D721Med (cell line): ENCODE measurements around the gene ASB18.

Source experiments
- DNase-seq: peaks from one replicate; pipeline ENCODE4 v3.0.0; 2011; ENCODE audit warnings: low spot score; ENCODE audit not compliant: insufficient read length
- FAIRE-seq: peaks from 2 replicates; lab custom pipeline; 2011; peaks lifted over from hg19 to GRCh38; lab: Jason Lieb, UNC
- TF ChIP-seq, protein P1 (sequence below): IDR thresholded peaks from 2 replicates; pipeline ENCODE4 v1.5.1; 2012; ENCODE audit warnings: mild to moderate bottlenecking, control low read depth; ENCODE audit not compliant: insufficient read depth; ENCODE audit errors: missing control alignments

The ASB18 gene

GRCh38 chr2:236242057-236242495, 22.1 kb downstream of the ASB18 start:
- DNase-seq (no peak), FAIRE-seq (no peak)
- TF ChIP-seq, protein P1, sequence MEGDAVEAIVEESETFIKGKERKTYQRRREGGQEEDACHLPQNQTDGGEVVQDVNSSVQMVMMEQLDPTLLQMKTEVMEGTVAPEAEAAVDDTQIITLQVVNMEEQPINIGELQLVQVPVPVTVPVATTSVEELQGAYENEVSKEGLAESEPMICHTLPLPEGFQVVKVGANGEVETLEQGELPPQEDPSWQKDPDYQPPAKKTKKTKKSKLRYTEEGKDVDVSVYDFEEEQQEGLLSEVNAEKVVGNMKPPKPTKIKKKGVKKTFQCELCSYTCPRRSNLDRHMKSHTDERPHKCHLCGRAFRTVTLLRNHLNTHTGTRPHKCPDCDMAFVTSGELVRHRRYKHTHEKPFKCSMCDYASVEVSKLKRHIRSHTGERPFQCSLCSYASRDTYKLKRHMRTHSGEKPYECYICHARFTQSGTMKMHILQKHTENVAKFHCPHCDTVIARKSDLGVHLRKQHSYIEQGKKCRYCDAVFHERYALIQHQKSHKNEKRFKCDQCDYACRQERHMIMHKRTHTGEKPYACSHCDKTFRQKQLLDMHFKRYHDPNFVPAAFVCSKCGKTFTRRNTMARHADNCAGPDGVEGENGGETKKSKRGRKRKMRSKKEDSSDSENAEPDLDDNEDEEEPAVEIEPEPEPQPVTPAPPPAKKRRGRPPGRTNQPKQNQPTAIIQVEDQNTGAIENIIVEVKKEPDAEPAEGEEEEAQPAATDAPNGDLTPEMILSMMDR, result no peak

DNA sequence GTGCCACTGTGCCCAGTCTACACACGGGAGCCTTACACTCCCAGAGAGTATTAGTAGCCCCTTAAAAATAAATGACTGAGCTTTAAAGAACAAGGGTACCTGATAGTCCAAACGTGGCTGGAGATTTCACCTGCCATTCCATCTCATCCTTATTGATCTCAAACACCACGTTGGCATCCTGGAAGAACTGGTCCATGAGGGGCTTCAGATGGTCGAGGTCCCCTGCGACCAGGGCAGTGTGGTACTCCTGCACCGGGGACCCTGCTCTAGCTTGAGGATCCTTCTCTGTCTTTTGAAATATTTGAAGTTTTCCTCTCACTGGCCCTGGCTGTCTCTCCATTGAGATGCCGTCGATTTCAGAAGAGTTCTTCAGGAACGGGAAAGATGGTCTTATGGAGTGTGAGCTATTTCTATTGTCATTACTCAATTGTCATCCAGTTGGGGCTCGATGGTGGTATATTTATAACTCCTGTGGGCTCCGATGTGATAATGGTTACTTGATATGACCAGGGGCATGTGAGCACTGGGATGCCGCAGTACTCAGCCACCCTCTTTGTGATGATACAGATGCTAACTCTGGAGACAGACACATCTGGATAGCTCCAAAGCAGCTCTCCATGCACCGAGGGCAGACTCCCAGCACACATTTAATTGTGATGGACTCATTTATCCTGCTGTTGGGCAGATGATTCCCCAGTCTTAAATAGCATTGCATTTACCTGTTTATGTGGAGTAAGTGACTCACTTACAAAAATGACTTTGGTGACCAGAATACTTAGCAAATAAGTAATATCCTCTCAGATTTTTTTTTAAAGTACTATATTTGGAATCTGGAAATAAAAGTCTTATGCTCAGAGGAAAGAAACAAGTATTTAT, 22.8 kb downstream of the ASB18 start:
- TF ChIP-seq, protein P1, result no peak
- DNase-seq (no peak), FAIRE-seq (no peak)

GRCh38 chr2:236240228-236240990, 23.8 kb downstream of the ASB18 start:
- no peak for FAIRE-seq
- TF ChIP-seq, protein P1, result no peak
- DNase-seq, result no peak

DNA sequence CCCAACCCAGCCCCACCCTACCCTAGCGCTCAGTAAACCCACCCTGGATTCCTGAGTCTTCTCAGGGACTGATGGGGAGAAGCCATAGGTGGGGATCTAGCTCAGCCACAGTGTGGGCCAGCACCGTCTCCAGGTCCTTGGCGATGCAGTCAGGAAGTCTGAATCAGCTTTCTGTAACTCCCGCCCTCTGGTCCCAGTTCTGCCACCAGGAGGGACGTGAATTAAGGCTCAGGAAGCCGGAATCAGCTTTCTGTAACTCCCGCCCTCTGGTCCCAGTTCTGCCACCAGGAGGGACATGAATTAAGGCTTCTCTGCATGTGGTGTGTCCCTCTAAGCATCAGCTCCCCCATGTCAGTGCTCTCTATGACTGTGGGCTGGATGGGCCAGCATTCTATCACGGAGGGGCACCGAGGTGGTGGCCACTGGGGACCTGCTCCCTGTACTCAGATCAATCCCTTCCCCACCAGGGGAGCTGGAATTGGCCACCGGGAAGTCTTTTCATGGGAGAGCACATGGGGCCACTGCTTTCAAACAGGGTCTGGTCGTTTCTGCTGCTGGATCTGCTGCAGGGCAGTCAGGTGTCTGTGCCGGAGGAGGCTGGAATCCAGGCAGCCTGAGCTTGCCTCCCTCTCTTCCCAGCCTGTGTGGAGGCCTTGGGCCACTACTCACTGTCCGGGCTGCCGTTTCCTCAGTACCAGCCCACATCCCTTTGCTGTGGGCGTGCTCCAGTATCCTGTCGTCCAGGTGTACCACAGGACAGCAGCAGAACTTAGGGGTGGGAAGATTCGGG, 24.7 kb downstream of the ASB18 start:
- DNase-seq (no peak), FAIRE-seq (no peak)
- TF ChIP-seq, protein P1, result no peak

GRCh38 chr2:236238751-236239150, 25.5 kb downstream of the ASB18 start:
- FAIRE-seq, result no peak
- DNase-seq, result no peak
- TF ChIP-seq, protein P1, result no peak

GRCh38 chr2:236237468-236238190, 26.6 kb downstream of the ASB18 start:
- DNase-seq (no peak), FAIRE-seq (no peak)
- TF ChIP-seq, protein P1, result no peak
